Measurements from ENCODE around the gene CDC42EP1.

CDC42EP1 gene

GRCh38 chr22:37616201-37617083 is 56.2 kb downstream of the CDC42EP1 start:
- DNase-seq (ENCODE audit: low spot score): no peak

GRCh38 chr22:37617431-37617830 is 57.2 kb downstream of the CDC42EP1 start:
- no peak for DNase-seq (ENCODE audit: low spot score)

GRCh38 chr22:37618072-37618656 is 57.9 kb downstream of the CDC42EP1 start:
- no peak for DNase-seq (ENCODE audit: low spot score)

GRCh38 chr22:37618674-37619073 is 58.4 kb downstream of the CDC42EP1 start:
- no peak for DNase-seq (ENCODE audit: low spot score)
